Endothelial cell of umbilical vein (primary cell): ENCODE data around the gene CCDC30. TPM values are rescaled to one million over a fixed set of nuclear protein-coding genes. Genes with fewer than 3 reads are reported as not detected.
"Not testable (repeated sequence)": the region's sequence is repeated elsewhere in the genome, so short reads cannot be mapped to it uniquely, and the experiment has no call there.

Source experiments
- BruUV-seq: library from RNA; stranded (reverse); fragments of 400-500 nt; replicated peaks from 2 replicates; lab custom pipeline; 2021; lab: Mats Ljungman, UMichigan
- CTCF ChIA-PET: fragments of 300-600, 350-600 bp; sonication (Branson Sonifier 250); formaldehyde crosslinking; loops from one replicate; lab custom pipeline; 2021; ENCODE audit warnings: antibody characterized with exemption, inconsistent platforms; lab: Charles Lee
- POLR2A ChIA-PET: fragments of 300-600, 350-600 bp; sonication (Branson Sonifier 250); formaldehyde crosslinking; loops from one replicate; lab custom pipeline; 2021; ENCODE audit warnings: antibody characterized with exemption, inconsistent platforms; lab: Charles Lee
- DNase-seq: peaks from one replicate; pipeline ENCODE4 v3.0.0-alpha.2; 2011; ENCODE audit warnings: low read depth, low spot score
- FAIRE-seq: peaks from 2 replicates; lab custom pipeline; 2011; peaks lifted over from hg19 to GRCh38; lab: Jason Lieb, UNC
- H2AFZ ChIP-seq: 2 replicates; pipeline ENCODE4 v1.6.0; 2012; ENCODE audit warnings: low read depth, low read length, control low read depth, inconsistent platforms
- H3K27ac ChIP-seq: 2 replicates; pipeline ENCODE4 v1.5.1; 2011; ENCODE audit warnings: low read depth, mild to moderate bottlenecking, control low read depth, low read length, moderate library complexity; ENCODE audit not compliant: insufficient read depth
- H3K27me3 ChIP-seq, 2 experiments: 2 replicates each; pipeline versions ENCODE4 v1.6.0 to v1.6.1; 2011; ENCODE audit warnings: low read length in 2 of 2, mixed read lengths in 1 of 2; ENCODE audit not compliant: control insufficient read depth in 2 of 2, insufficient read depth in 2 of 2
- H3K36me3 ChIP-seq, 2 experiments: 2 replicates in 1 of 2; 3 replicates in 1 of 2; pipeline ENCODE4 v1.5.1; 2011; ENCODE audit warnings: low read length in 2 of 2, mild to moderate bottlenecking in 1 of 2, moderate library complexity in 1 of 2; ENCODE audit not compliant: control insufficient read depth in 2 of 2, insufficient read depth in 2 of 2; ENCODE audit errors: extremely low read depth in 1 of 2
- H3K4me1 ChIP-seq: 3 replicates; pipeline ENCODE4 v1.5.1; 2011; ENCODE audit warnings: mild to moderate bottlenecking, low read length; ENCODE audit not compliant: control insufficient read depth, insufficient read depth; ENCODE audit errors: extremely low read depth
- H3K4me2 ChIP-seq: 2 replicates; pipeline ENCODE4 v1.6.1; 2011; ENCODE audit warnings: low read length, control low read depth, mixed read lengths; ENCODE audit not compliant: insufficient read depth
- H3K4me3 ChIP-seq, 3 experiments: fragments of 200-600 bp in 1 of 3; sonication (generic), shearing (Covaris generic) in 1 of 3; replicated peaks in 1 of 3; 2 replicates each; pipeline ENCODE4 v1.5.1; 2011 to 2016; ENCODE audit warnings: control low read depth in 3 of 3, low read length in 3 of 3, mild to moderate bottlenecking in 2 of 3, inconsistent platforms in 1 of 3, low read depth in 1 of 3, moderate library complexity in 1 of 3; ENCODE audit not compliant: insufficient read depth in 1 of 3
- H3K79me2 ChIP-seq: 2 replicates; pipeline ENCODE4 v1.6.0; 2012; ENCODE audit warnings: low read length, inconsistent platforms; ENCODE audit not compliant: control insufficient read depth, insufficient read depth
- H3K9ac ChIP-seq: replicated peaks from 2 replicates; pipeline ENCODE3; 2011; ENCODE audit warnings: low read length, control low read depth; ENCODE audit not compliant: insufficient read depth; ENCODE audit errors: extremely low read depth
- H3K9me1 ChIP-seq: replicated peaks from 3 replicates; pipeline ENCODE4 v1.6.0; 2011; ENCODE audit warnings: mild to moderate bottlenecking, low read length; ENCODE audit not compliant: control insufficient read depth, insufficient read depth; ENCODE audit errors: extremely low read depth
- H3K9me3 ChIP-seq: replicated peaks from 2 replicates; pipeline ENCODE4 v1.5.1; 2012; ENCODE audit warnings: low read length, inconsistent platforms; ENCODE audit not compliant: control insufficient read depth, insufficient read depth
- H4K20me1 ChIP-seq: replicated peaks from 2 replicates; pipeline ENCODE3; 2011; ENCODE audit warnings: mild to moderate bottlenecking, low read length; ENCODE audit not compliant: control insufficient read depth, insufficient read depth; ENCODE audit errors: extremely low read depth
- EZH2 ChIP-seq: IDR thresholded peaks from 2 replicates; pipeline ENCODE4 v1.6.1; 2012; ENCODE audit warnings: borderline replicate concordance, low read depth, mild to moderate bottlenecking, moderate library complexity, low read length, inconsistent platforms; ENCODE audit not compliant: severe bottlenecking
- FOS ChIP-seq: IDR thresholded peaks from 2 replicates; pipeline ENCODE4 v1.6.1; 2011; ENCODE audit warnings: mild to moderate bottlenecking, low read length, moderate library complexity, borderline replicate concordance; ENCODE audit not compliant: insufficient read depth
- GATA2 ChIP-seq: IDR thresholded peaks from 2 replicates; pipeline ENCODE4 v1.7.0; 2011; ENCODE audit warnings: low read depth, mild to moderate bottlenecking, moderate library complexity, mixed read lengths, low read length; ENCODE audit not compliant: insufficient read length, insufficient read depth
- JUN ChIP-seq: IDR thresholded peaks from 2 replicates; pipeline ENCODE4 v1.6.1; 2011; ENCODE audit warnings: borderline replicate concordance, low read depth; ENCODE audit not compliant: insufficient read length, insufficient read depth
- MAX ChIP-seq: IDR thresholded peaks from 2 replicates; pipeline ENCODE4 v1.6.1; 2011; ENCODE audit not compliant: insufficient read depth, insufficient read length
- MYC ChIP-seq: IDR thresholded peaks from one replicate; pipeline ENCODE4 v1.6.1; 2011; ENCODE audit warnings: mild to moderate bottlenecking, low read depth, low read length
- POLR2A ChIP-seq: IDR thresholded peaks from 2 replicates; pipeline ENCODE4 v1.6.1; 2012; ENCODE audit warnings: low read depth, mild to moderate bottlenecking, control low read depth, low read length
- POLR2AphosphoS5 ChIP-seq: IDR thresholded peaks from 2 replicates; pipeline ENCODE4 v1.6.1; 2012; ENCODE audit warnings: low read depth, mild to moderate bottlenecking, control low read depth, low read length, moderate library complexity; ENCODE audit not compliant: insufficient read depth
- dilution Hi-C: fragments of 300-500 bp; cut with MboI; formaldehyde crosslinking; loops from one replicate; pipeline ENCODE4 v1.15.0; 2019; ENCODE audit warnings: low sequenced_read_pairs; ENCODE audit not compliant: extremely low pct_ligation_motif_present
- intact Hi-C: fragments of 100-400 bp; cut with micrococcal nuclease; formaldehyde crosslinking; loops from one replicate; pipeline ENCODE4 v1.10.0; 2022
- polyA plus RNA-seq, 4 experiments: library from polyadenylated mRNA; depleted of rRNA in 3 of 4; stranded (reverse) in 3 of 4; unstranded in 1 of 4; fragments of >200 nt; gene quantifications; 2 replicates each; pipeline versions ENCODE4 v1.2.1 to v1.2.3, GENCODE V29; 2011 to 2012; ENCODE audit warnings: missing spikeins in 1 of 4
- total RNA-seq: library from RNA; stranded (reverse); gene quantifications from 2 replicates; pipeline ENCODE4 v1.2.3, GENCODE V29; 2021
- TF ChIP-seq, protein P1 (sequence below), 2 donors: IDR thresholded peaks; 1 replicate in 1 of 2; 2 replicates in 1 of 2; pipeline ENCODE4 v1.5.1; 2011; ENCODE audit warnings: low read length in 2 of 2, mild to moderate bottlenecking in 2 of 2, moderate library complexity in 2 of 2, control low read depth in 1 of 2, inconsistent platforms in 1 of 2, low read depth in 1 of 2; ENCODE audit not compliant: insufficient read depth in 1 of 2; ENCODE audit errors: extremely low read depth in 1 of 2

CCDC30 gene
- total and polyA plus RNA-seq, 2 donors (not counting 3 experiments of a cell fraction or from before 2014, with no cell fraction given): 0.19 to 2.9 TPM

DNA sequence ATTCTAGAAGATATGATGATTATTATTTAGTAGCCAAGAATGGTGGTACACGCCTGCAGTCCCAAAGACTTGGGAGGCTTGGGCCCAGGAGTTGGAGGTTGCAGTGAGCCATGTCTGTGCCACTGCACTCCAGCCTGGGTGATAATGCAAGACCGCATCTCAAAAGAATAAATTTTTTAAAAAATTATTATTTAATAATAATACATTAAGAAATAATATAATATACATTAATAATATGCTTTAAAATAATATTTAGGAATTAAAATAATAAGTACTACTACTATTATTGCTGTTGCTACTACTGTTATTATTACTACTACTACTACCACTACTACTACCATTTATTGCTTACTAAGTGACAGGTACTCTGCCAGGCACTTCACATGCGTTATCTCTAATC, 27.2 kb downstream of the CCDC30 start:
- no peak overlapping the region for H2AFZ ChIP-seq
- H3K9me1 ChIP-seq: no peaks in the 10 kb centered on the region
- H3K9me3 ChIP-seq: no peaks in the 10 kb centered on the region
- intact Hi-C loops (no loop called here), dilution Hi-C loops (no loop called here)
- FAIRE-seq (no peak), DNase-seq (no peak)
- no peak overlapping the region for H3K4me3 ChIP-seq
- no peak overlapping the region for H3K9ac ChIP-seq
- ChIA-PET POLR2A (no interaction called here), CTCF (no interaction called here)
- BruUV-seq: no TSS peak
- no peak for TF ChIP-seq POLR2AphosphoS5
- TF ChIP-seq EZH2: no peak
- no peak for TF ChIP-seq POLR2A
- no peak for TF ChIP-seq FOS
- TF ChIP-seq MAX: no peak
- no peak for TF ChIP-seq GATA2
- TF ChIP-seq JUN: no peak
- no peak for TF ChIP-seq MYC
- TF ChIP-seq, protein P1, sequence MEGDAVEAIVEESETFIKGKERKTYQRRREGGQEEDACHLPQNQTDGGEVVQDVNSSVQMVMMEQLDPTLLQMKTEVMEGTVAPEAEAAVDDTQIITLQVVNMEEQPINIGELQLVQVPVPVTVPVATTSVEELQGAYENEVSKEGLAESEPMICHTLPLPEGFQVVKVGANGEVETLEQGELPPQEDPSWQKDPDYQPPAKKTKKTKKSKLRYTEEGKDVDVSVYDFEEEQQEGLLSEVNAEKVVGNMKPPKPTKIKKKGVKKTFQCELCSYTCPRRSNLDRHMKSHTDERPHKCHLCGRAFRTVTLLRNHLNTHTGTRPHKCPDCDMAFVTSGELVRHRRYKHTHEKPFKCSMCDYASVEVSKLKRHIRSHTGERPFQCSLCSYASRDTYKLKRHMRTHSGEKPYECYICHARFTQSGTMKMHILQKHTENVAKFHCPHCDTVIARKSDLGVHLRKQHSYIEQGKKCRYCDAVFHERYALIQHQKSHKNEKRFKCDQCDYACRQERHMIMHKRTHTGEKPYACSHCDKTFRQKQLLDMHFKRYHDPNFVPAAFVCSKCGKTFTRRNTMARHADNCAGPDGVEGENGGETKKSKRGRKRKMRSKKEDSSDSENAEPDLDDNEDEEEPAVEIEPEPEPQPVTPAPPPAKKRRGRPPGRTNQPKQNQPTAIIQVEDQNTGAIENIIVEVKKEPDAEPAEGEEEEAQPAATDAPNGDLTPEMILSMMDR (IDR thresholded peaks at IDR 0.05; ENCODE audit: extremely low read depth in 1 of 2, insufficient read depth in 1 of 2, low read depth in 1 of 2, low read length in 2 of 2): no peak
- no peak overlapping the region for H3K4me2 ChIP-seq
- H3K79me2 ChIP-seq: no peaks in the 10 kb centered on the region
- H3K36me3 ChIP-seq: no peaks in the 10 kb centered on the region
- H3K27me3 ChIP-seq: peaks cover 4 to 5% of the 10 kb centered on the region in 2 experiments
- H3K27ac ChIP-seq: no peak overlapping the region
- H3K4me1 ChIP-seq: no peaks in the 10 kb centered on the region
- no peaks in the 10 kb centered on the region for H4K20me1 ChIP-seq

DNA sequence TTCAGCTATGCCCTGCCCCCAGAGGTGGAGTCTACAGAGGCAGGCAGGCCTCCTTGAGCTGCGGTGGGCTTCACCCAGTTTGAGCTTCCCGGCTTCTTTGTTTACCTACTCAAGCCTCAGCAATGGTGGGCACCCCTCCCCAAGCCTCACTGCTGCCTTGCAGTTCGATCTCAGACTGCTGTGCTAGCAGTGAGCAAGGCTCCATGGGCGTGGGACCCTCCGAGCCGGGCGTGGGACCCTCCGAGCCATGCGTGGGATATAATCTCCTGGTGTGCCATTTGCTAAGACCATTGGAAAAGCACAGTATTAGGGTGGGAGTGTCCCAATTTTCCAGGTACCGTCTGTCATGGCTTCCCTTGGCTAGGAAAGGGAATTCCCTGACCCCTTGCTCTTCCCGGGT, 38.9 kb downstream of the CCDC30 start:
- intact Hi-C loops, H3K4me3 ChIP-seq, H3K79me2 ChIP-seq, H2AFZ ChIP-seq, H3K36me3 ChIP-seq, H3K9me3 ChIP-seq, dilution Hi-C loops, H4K20me1 ChIP-seq, H3K27me3 ChIP-seq, DNase-seq, H3K9me1 ChIP-seq, FAIRE-seq, POLR2A ChIA-PET, H3K4me1 ChIP-seq, H3K9ac ChIP-seq, BruUV-seq, H3K4me2 ChIP-seq, H3K27ac ChIP-seq: not testable (repeated sequence)
- CTCF ChIA-PET: interaction anchor here (0.8 kb wide), 1 partner anchor 11 kb away, joined by 3 read pairs; no protein-coding TSS in a partner anchor
